Measurements from ENCODE around the gene SLC25A41.

SLC25A41 gene

GRCh38 chr19:6383188-6383587, 50.4 kb downstream of the SLC25A41 start:
- H3K9me3 Mint-ChIP-seq, result peaks cover 3% of the 10 kb centered on the region
- H3K36me3 Mint-ChIP-seq, result peaks cover 85% of the 10 kb centered on the region
- no peak overlapping the region for H3K27ac Mint-ChIP-seq
- H3K27me3 Mint-ChIP-seq, result no peaks in the 10 kb centered on the region
- no peak overlapping the region for H3K4me3 Mint-ChIP-seq
- H3K4me1 Mint-ChIP-seq, result no peaks in the 10 kb centered on the region
- no peak for ATAC-seq

GRCh38 chr19:6381030-6381750, 52.4 kb downstream of the SLC25A41 start:
- no peaks in the 10 kb centered on the region for H3K27me3 Mint-ChIP-seq

GRCh38 chr19:6379744-6380143, 53.8 kb downstream of the SLC25A41 start:
- H3K4me1 Mint-ChIP-seq, result no peaks in the 10 kb centered on the region
- no peaks in the 10 kb centered on the region for H3K27me3 Mint-ChIP-seq
- ATAC-seq, result no peak
- peaks cover 3% of the 10 kb centered on the region for H3K9me3 Mint-ChIP-seq
- H3K27ac Mint-ChIP-seq, result no peak overlapping the region
- peaks cover 57% of the 10 kb centered on the region for H3K36me3 Mint-ChIP-seq
- no peak overlapping the region for H3K4me3 Mint-ChIP-seq

More at GRCh38 chr19:6381030-6381750, 52.4 kb downstream of the SLC25A41 start:
- no peak for ATAC-seq
- H3K4me3 Mint-ChIP-seq, result no peak overlapping the region
- peaks cover 3% of the 10 kb centered on the region for H3K9me3 Mint-ChIP-seq
- H3K4me1 Mint-ChIP-seq, result no peaks in the 10 kb centered on the region
- H3K27ac Mint-ChIP-seq, result no peak overlapping the region
- H3K36me3 Mint-ChIP-seq, result peaks cover 68% of the 10 kb centered on the region

GRCh38 chr19:6378486-6378885, 55.1 kb downstream of the SLC25A41 start:
- H3K27ac Mint-ChIP-seq, result no peak overlapping the region
- H3K9me3 Mint-ChIP-seq, result peaks cover 3% of the 10 kb centered on the region
- H3K36me3 Mint-ChIP-seq, result peaks cover 51% of the 10 kb centered on the region
- no peaks in the 10 kb centered on the region for H3K27me3 Mint-ChIP-seq
- no peak for ATAC-seq
- no peak overlapping the region for H3K4me3 Mint-ChIP-seq
- peaks cover 6% of the 10 kb centered on the region for H3K4me1 Mint-ChIP-seq

- no peak overlapping the region for H3K4me3 Mint-ChIP-seq
- peaks cover 7% of the 10 kb centered on the region for H3K4me1 Mint-ChIP-seq
- no peak for ATAC-seq
- H3K9me3 Mint-ChIP-seq, result peaks cover 3% of the 10 kb centered on the region
- H3K36me3 Mint-ChIP-seq, result peaks cover 47% of the 10 kb centered on the region
- H3K27ac Mint-ChIP-seq, result no peak overlapping the region
- H3K27me3 Mint-ChIP-seq, result no peaks in the 10 kb centered on the region
Measured at GRCh38 chr19:6378041-6378440, 55.5 kb downstream of the SLC25A41 start.

- Mint-ChIP-seq H3K27me3 (no peaks in the 10 kb centered on the region), H3K27ac (no peak overlapping the region), H3K9me3 (peaks cover 3% of the 10 kb centered on the region), H3K4me1 (peaks cover 14% of the 10 kb centered on the region), H3K36me3 (peaks cover 34% of the 10 kb centered on the region), H3K4me3 (no peak overlapping the region)
- no peak for ATAC-seq
Measured at GRCh38 chr19:6376512-6377190, 56.9 kb downstream of the SLC25A41 start.

Data from stimulated activated memory B cell treated with anti-CD40 and anti-IgM and Interleukin-4, amounts not matched to agents 10 μg/mL and 1 μg/mL and 100 μg/mL, for 72 hours (primary cell).